Gastrocnemius medialis (tissue), 4 donors: ENCODE data around the gene PTPN23. TPM values are rescaled to one million over a fixed set of nuclear protein-coding genes. Genes with fewer than 3 reads are reported as not detected.
"Not testable (repeated sequence)": the region's sequence is repeated elsewhere in the genome, so short reads cannot be mapped to it uniquely, and the experiment has no call there.

Experiments
- ATAC-seq, 2 donors: fragments of 150-250 bp; one replicate each; pipeline ENCODE4 v1.9.1; 2016
- DNase-seq, 2 donors: peaks; one replicate each; pipeline ENCODE4 v3.0.0-alpha.2; 2019
- H3K27ac ChIP-seq, 4 donors: fragments of 200-600 bp; sonication (generic); 1 replicate in 1 of 4; 2 replicates in 3 of 4; pipeline ENCODE4 v1.5.1; 2016 to 2018; ENCODE audit warnings: mild to moderate bottlenecking in 2 of 4, moderate library complexity in 1 of 4
- H3K27me3 ChIP-seq, 3 donors: fragments of 200-600 bp; sonication (generic) in 2 of 3; 1 replicate in 1 of 3; 2 replicates in 2 of 3; pipeline versions ENCODE4 v1.5.1 to v1.6.0; 2016 to 2019; ENCODE audit warnings: mild to moderate bottlenecking in 1 of 3, moderate library complexity in 1 of 3
- H3K36me3 ChIP-seq, 2 donors: fragments of 200-600 bp; sonication (generic) in 1 of 2; one replicate each; pipeline ENCODE4 v1.5.1; 2017 to 2018
- H3K4me1 ChIP-seq, 2 donors: fragments of 200-600 bp; sonication (generic) in 1 of 2; one replicate each; pipeline ENCODE4 v1.5.1; 2016 to 2017; ENCODE audit warnings: mild to moderate bottlenecking in 2 of 2
- H3K4me3 ChIP-seq, 4 donors: fragments of 200-600 bp; sonication (generic) in 3 of 4; 1 replicate in 1 of 4; 2 replicates in 3 of 4; pipeline ENCODE4 v1.5.1; 2016 to 2019; ENCODE audit warnings: mild to moderate bottlenecking in 2 of 4
- H3K9me3 ChIP-seq, 3 donors: fragments of 200-600 bp; sonication (generic) in 2 of 3; 1 replicate in 1 of 3; 2 replicates in 2 of 3; pipeline ENCODE4 v1.5.1; 2016 to 2019
- POLR2A ChIP-seq, 2 donors: fragments of 450-650 bp; IDR thresholded peaks; one replicate each; pipeline ENCODE4 v1.6.1; 2017; ENCODE audit warnings: antibody characterized with exemption in 2 of 2, mild to moderate bottlenecking in 2 of 2, moderate library complexity in 2 of 2
- in situ Hi-C, 4 donors: fragments of 200-750 bp; cut with MboI; loops; one replicate each; pipeline versions ENCODE4 v1.15.0 to v1.8.0; 2017; ENCODE audit warnings: low sequenced_read_pairs in 4 of 4
- intact Hi-C: fragments of 100-400 bp; cut with DNase I; formaldehyde crosslinking; loops from one replicate; pipeline ENCODE4 v1.15.1; 2023; ENCODE audit warnings: low total_unique reads
- total RNA-seq, 4 donors: library from RNA; depleted of rRNA; stranded (reverse); fragments of >200 nt; gene quantifications; one replicate each; pipeline versions ENCODE4 v1.1.0 to v1.2.3, GENCODE V29; 2016
- TF ChIP-seq, protein P1 (sequence below), 5 experiments: fragments of 450-650 bp in 3 of 5; fragments of 200-600 bp in 2 of 5; sonication (generic) in 2 of 5; IDR thresholded peaks in 4 of 5; conservative IDR thresholded peaks in 1 of 5; 1 replicate in 4 of 5; 2 replicates in 1 of 5; pipeline ENCODE4 v1.5.1; 2016 to 2019; ENCODE audit warnings: antibody characterized with exemption in 5 of 5, mild to moderate bottlenecking in 3 of 5, moderate library complexity in 3 of 5

The PTPN23 gene
- total RNA-seq, 4 donors from 2014 or later, result 10.5 to 37.3 (median 23.7) TPM

DNA sequence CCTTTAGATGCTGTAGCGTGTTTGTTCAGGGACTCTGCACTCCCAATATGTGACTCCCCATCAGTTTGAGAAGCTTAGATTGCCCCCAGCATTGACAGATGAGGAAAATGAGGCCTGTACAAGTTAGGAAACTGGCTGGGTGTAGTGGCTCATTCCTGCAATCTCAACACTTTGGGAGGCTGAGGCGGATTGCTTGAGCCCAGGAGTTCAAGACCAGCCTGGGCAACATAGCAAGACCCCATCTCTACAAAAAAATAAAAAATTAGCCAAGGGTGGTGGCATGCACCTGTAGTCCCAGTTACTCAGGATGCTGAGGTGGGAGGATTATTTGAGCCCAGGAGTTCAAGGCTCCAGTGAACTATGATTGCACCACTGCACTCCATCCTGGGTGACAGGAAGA is 14.0 kb upstream of the PTPN23 start:
- Histone ChIP-seq H3K9me3 (no peaks in the 10 kb centered on the region), H3K27ac (no peak overlapping the region), H3K4me1 (peaks cover 0 to 10% of the 10 kb centered on the region in 2 donors), H3K36me3 (no peaks in the 10 kb centered on the region), H3K27me3 (no peaks in the 10 kb centered on the region), H3K4me3 (no peak overlapping the region)
- in situ Hi-C loops, result no loop called here
- intact Hi-C loops, result no loop called here
- no peak for DNase-seq
- TF ChIP-seq, protein P1, sequence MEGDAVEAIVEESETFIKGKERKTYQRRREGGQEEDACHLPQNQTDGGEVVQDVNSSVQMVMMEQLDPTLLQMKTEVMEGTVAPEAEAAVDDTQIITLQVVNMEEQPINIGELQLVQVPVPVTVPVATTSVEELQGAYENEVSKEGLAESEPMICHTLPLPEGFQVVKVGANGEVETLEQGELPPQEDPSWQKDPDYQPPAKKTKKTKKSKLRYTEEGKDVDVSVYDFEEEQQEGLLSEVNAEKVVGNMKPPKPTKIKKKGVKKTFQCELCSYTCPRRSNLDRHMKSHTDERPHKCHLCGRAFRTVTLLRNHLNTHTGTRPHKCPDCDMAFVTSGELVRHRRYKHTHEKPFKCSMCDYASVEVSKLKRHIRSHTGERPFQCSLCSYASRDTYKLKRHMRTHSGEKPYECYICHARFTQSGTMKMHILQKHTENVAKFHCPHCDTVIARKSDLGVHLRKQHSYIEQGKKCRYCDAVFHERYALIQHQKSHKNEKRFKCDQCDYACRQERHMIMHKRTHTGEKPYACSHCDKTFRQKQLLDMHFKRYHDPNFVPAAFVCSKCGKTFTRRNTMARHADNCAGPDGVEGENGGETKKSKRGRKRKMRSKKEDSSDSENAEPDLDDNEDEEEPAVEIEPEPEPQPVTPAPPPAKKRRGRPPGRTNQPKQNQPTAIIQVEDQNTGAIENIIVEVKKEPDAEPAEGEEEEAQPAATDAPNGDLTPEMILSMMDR (IDR thresholded peaks at IDR 0.05 in 4 of 5, conservative IDR thresholded peaks at IDR 0.05 in 1 of 5), result no peak
- no peak for TF ChIP-seq POLR2A (IDR thresholded peaks at IDR 0.05)
- ATAC-seq, result no peak

DNA sequence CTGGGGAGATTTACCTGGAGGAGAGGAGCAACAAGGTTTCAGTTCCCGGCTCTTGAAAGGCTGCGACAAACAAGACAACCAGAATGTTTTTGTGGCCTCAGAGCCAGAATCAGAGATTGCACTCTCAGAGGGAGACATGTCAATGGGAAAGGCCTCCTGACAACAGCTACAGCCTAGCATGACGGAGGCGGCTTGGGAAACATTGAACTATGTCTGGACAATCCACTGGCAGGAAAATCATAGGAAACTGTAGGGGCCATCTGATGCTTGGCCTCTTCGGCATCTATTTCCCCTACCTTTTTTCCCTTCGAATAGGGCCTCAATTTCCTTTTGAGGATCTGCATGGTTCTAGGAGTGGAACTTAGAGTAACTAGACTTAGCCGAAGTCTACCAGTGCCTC is 13.2 kb upstream of the PTPN23 start:
- Histone ChIP-seq H3K4me3 (no peak overlapping the region), H3K4me1 (peaks cover 0 to 10% of the 10 kb centered on the region in 2 donors), H3K36me3 (no peaks in the 10 kb centered on the region), H3K27me3 (no peaks in the 10 kb centered on the region), H3K9me3 (no peaks in the 10 kb centered on the region), H3K27ac (no peak overlapping the region)
- no peak for TF ChIP-seq POLR2A (IDR thresholded peaks at IDR 0.05)
- TF ChIP-seq, protein P1 (IDR thresholded peaks at IDR 0.05 in 4 of 5, conservative IDR thresholded peaks at IDR 0.05 in 1 of 5), result no peak
- intact Hi-C loops (no loop called here), in situ Hi-C loops (no loop called here)
- ATAC-seq, result no peak
- DNase-seq, result no peak

DNA sequence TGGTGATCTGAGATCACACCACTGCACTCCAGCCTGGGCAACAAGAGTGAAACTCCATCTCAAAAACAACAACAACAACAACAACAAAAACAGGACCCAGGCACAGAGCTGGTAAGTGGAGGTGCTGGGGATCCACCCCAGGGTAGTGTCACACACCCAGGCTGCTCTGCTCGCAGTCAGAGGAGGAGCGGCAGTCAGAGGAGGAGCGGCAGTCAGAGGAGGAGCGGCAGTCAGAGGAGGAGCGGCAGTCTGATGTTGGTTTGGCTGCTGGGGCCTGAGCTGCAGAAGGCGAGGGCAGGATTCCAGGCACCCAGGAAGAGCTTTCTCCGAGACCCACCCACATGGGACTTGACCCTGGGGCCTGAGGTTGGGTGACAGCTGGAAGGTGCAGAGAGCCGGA is 10.8 kb upstream of the PTPN23 start:
- H3K36me3 ChIP-seq, H3K27ac ChIP-seq, in situ Hi-C loops, H3K9me3 ChIP-seq, ATAC-seq, DNase-seq, H3K4me3 ChIP-seq, H3K27me3 ChIP-seq: not testable (repeated sequence)
- intact Hi-C loops, result loop anchor here (2.0 kb wide), 1 partner anchor 119 kb away; no protein-coding TSS in a partner anchor
- peaks cover 0 to 10% of the 10 kb centered on the region in 2 donors for H3K4me1 ChIP-seq

DNA sequence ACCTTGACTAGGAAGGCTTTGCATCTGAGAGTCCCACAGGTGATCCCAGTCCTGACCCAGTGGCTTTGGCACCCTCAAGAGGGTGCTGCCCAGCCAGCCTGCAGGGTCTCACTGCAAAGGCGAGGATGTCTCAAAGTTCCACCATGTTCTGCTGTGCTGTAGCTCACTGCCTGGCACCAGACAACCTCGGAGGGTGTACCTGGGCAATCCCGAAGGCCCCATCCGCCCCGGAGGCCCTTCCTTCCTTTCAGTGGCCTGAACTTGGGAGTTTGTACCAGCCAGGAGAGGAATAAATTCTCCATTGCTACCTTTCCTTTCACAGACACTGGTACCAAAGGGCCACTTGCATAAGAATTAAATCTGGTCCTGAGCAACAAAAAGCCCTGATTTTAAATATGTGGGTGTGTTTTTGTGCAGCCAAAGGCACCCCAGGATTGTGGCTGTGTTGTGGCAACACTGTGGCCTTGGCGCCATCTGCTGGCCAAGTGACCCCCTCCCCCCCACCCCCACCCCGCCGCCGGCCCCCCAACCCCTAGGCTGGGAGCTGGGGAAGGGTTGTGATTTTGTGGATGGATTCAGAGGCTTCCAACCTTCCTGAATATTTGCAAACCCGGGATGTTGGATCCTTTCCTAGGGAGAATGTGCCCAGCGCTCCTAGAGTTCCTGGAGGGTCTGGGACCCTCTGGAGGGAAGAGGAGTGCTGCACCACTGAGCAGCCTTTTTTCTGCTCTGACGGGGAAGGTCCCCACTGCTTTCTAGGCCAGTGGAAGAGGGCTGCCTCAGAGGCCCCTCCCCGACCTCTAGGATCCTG is 9.7 kb upstream of the PTPN23 start:
- no peak for ATAC-seq
- intact Hi-C loops (loop anchor here (2.0 kb wide), 1 partner anchor 120 kb away; no protein-coding TSS in a partner anchor), in situ Hi-C loops (no loop called here)

DNA sequence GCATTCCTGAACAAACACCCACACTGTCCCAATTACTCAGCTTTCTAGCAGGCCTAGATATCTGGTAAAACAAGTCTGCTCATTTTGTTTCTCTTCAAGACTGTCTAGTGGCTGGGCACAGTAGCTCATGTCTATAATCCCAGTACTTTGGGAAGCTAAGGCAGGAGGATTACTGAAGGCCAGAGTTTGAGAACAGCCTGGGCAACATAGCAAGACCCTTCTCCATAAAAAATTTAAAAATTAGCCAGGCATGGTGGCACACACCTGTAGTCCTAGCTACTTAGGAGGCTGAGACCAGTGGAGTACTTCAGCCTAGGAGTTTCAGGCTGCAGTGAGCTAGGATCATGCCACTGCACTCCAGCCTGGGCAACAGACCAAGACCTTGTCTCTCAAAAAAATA is 6.2 kb upstream of the PTPN23 start:
- Histone ChIP-seq H3K9me3 (no peaks in the 10 kb centered on the region), H3K4me3 (no peak overlapping the region), H3K27me3 (no peaks in the 10 kb centered on the region), H3K36me3 (no peaks in the 10 kb centered on the region), H3K4me1 (peaks cover 4 to 7% of the 10 kb centered on the region in 2 donors), H3K27ac (no peak overlapping the region)
- intact Hi-C loops, result no loop called here
- DNase-seq (no peak), ATAC-seq (no peak)
- in situ Hi-C loops, result no loop called here
- TF ChIP-seq, protein P1 (IDR thresholded peaks at IDR 0.05 in 4 of 5, conservative IDR thresholded peaks at IDR 0.05 in 1 of 5), result no peak
- no peak for TF ChIP-seq POLR2A (IDR thresholded peaks at IDR 0.05)

More for the DNA sequence above, 9.7 kb upstream of the PTPN23 start:
- H3K4me1 ChIP-seq, result peaks cover 0 to under 1% of the 10 kb centered on the region in 2 donors
- DNase-seq, result no peak
- H3K9me3 ChIP-seq, result no peaks in the 10 kb centered on the region
- TF ChIP-seq, protein P1 (IDR thresholded peaks at IDR 0.05 in 4 of 5, conservative IDR thresholded peaks at IDR 0.05 in 1 of 5), result peak in 2 of 5 experiments; percentile 50 to 63
- TF ChIP-seq POLR2A (IDR thresholded peaks at IDR 0.05), result no peak
- no peaks in the 10 kb centered on the region for H3K27me3 ChIP-seq
- no peaks in the 10 kb centered on the region for H3K36me3 ChIP-seq
- no peak overlapping the region for H3K27ac ChIP-seq
- H3K4me3 ChIP-seq, result no peak overlapping the region
